ENCODE data around the gene HOXB5. TPM values are rescaled to one million over a fixed set of nuclear protein-coding genes. Genes with fewer than 3 reads are reported as not detected.

Gene HOXB5
- total RNA-seq, 5 donors from 2014 or later (not counting 1 experiment from before 2014, with no cell fraction given), result not detected

- Histone ChIP-seq H3K4me3 (ENCODE audit: control insufficient read depth in 1 of 2, extremely low read depth in 1 of 2, low read length in 1 of 2) (peak overlapping the region; percentile 53 to 81), H3K4me1 (ENCODE audit: control insufficient read depth in 1 of 2, extremely low read depth in 1 of 2, insufficient read depth in 2 of 2, low read length in 2 of 2) (peaks cover 20 to 69% of the 10 kb centered on the region in 2 experiments), H3K9me3 (no peaks in the 10 kb centered on the region), H3K27me3 (replicated peaks in 1 of 2; ENCODE audit: control insufficient read depth in 2 of 2, extremely low read depth in 1 of 2, insufficient read depth in 2 of 2, low read length in 1 of 2) (peaks cover 23 to 93% of the 10 kb centered on the region in 2 experiments), H3K36me3 (ENCODE audit: control insufficient read depth in 2 of 2, extremely low read depth in 1 of 2, insufficient read depth in 1 of 2, low read length in 1 of 2) (no peaks in the 10 kb centered on the region), H3K27ac (ENCODE audit: low read length) (no peak overlapping the region)
- ChIA-PET POLR2A (interaction anchor here in 1 of 2 donors (0.6 kb wide), 2 partner anchors 387 to 566 kb away, joined by 3 to 4 read pairs; no protein-coding TSS in a partner anchor), CTCF (interaction anchor here (0.5 to 1.0 kb wide), 14 partner anchors 9 to 409 kb away, joined by 3 to 10 read pairs (median 3); partner anchors contain the start of genes HOXB5 (in 1 of the 2), HOXB6 (in 1 of the 2) and HOXB9 (in 1 of the 2))
- DNase-seq, result peak in 17 of 35 experiments; percentile 28 to 73 (median 42)
- no peaks in the 10 kb centered on the region for H3K9me3 Mint-ChIP-seq
- peak overlapping the region; percentile 74 to 92 (median 82) for H3K4me3 Mint-ChIP-seq
- no peaks in the 10 kb centered on the region for H3K36me3 Mint-ChIP-seq
- H3K27ac Mint-ChIP-seq, result peak overlapping the region in 1 of 2 donors; percentile 65
- peak; percentile 65 to 77 (median 69) for ATAC-seq (replicated peaks in 1 of 4)
- peaks cover 64 to 80% of the 10 kb centered on the region in 2 donors for H3K27me3 Mint-ChIP-seq
- WGBS (ENCODE audit: insufficient coverage), result 2% methylated on average over 53 of the region's 67 CpGs
- peaks cover 39 to 55% (median 51%) of the 10 kb centered on the region in 3 donors for H3K4me1 Mint-ChIP-seq
Measured at GRCh38 chr17:48612854-48613691, 19.5 kb upstream of the HOXB5 start.

DNA sequence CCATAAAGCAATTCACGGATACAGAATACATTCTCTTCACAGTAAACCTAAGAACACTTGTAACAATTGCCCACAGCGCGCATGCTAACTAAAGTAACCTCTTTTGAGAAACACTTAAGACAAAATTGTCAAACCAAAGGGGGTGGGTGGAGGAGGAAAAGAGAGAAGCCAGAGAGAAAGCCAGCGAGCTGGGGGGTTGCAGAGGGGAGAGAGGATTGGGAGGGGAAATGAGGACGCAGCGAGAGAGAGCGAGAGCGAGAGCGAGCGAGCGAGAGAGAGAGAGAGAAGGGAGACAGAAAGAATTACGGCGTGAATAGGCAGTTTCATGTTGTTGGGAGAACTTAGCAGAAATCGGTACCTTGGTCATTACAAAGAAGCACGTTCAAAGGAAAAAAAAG lies 18.9 kb upstream of the HOXB5 start:
- Mint-ChIP-seq H3K36me3 (no peaks in the 10 kb centered on the region), H3K9me3 (no peaks in the 10 kb centered on the region), H3K27ac (peak overlapping the region in 1 of 2 donors; percentile 65), H3K27me3 (peaks cover 65 to 81% of the 10 kb centered on the region in 2 donors), H3K4me3 (peak overlapping the region; percentile 74 to 92 (median 82)), H3K4me1 (peaks cover 37 to 53% (median 48%) of the 10 kb centered on the region in 3 donors)
- H3K4me3 ChIP-seq (ENCODE audit: control insufficient read depth in 1 of 2, extremely low read depth in 1 of 2, low read length in 1 of 2), result peak overlapping the region; percentile 53 to 81
- peaks cover 22 to 92% of the 10 kb centered on the region in 2 experiments for H3K27me3 ChIP-seq (replicated peaks in 1 of 2; ENCODE audit: control insufficient read depth in 2 of 2, extremely low read depth in 1 of 2, insufficient read depth in 2 of 2, low read length in 1 of 2)
- CTCF ChIA-PET, result interaction anchor here (0.5 to 1.0 kb wide), 11 partner anchors 8 to 408 kb away, joined by 3 to 10 read pairs (median 4); partner anchors contain the start of genes HOXB5 (in 1 of the 2), HOXB6 (in 1 of the 2) and HOXB9 (in 1 of the 2)
- POLR2A ChIA-PET, result interaction anchor here in 1 of 2 donors (0.6 kb wide), 1 partner anchor 388 kb away, joined by 4 read pairs; no protein-coding TSS in a partner anchor
- DNase-seq (peak in 1 of 35 experiments; percentile 40), ATAC-seq (replicated peaks in 1 of 4) (peak in 2 of 4 experiments; percentile 10 to 23)
- no peaks in the 10 kb centered on the region for H3K9me3 ChIP-seq
- H3K27ac ChIP-seq (ENCODE audit: low read length), result no peak overlapping the region
- no peaks in the 10 kb centered on the region for H3K36me3 ChIP-seq (ENCODE audit: control insufficient read depth in 2 of 2, extremely low read depth in 1 of 2, insufficient read depth in 1 of 2, low read length in 1 of 2)
- peaks cover 20 to 64% of the 10 kb centered on the region in 2 experiments for H3K4me1 ChIP-seq (ENCODE audit: control insufficient read depth in 1 of 2, extremely low read depth in 1 of 2, insufficient read depth in 2 of 2, low read length in 2 of 2)
- 1% methylated on average over 11 of the region's 15 CpGs for WGBS (ENCODE audit: insufficient coverage)

GRCh38 chr17:48611681-48612455 lies 18.3 kb upstream of the HOXB5 start:
- ATAC-seq (replicated peaks in 1 of 4), result peak in 1 of 4 experiments; percentile 18

GRCh38 chr17:48611213-48611612 lies 17.6 kb upstream of the HOXB5 start:
- peaks cover 25 to 91% of the 10 kb centered on the region in 2 experiments for H3K27me3 ChIP-seq (replicated peaks in 1 of 2; ENCODE audit: control insufficient read depth in 2 of 2, extremely low read depth in 1 of 2, insufficient read depth in 2 of 2, low read length in 1 of 2)
- ChIA-PET POLR2A (no interaction called here), CTCF (no interaction called here)
- H3K4me1 Mint-ChIP-seq, result peaks cover 32 to 45% (median 43%) of the 10 kb centered on the region in 3 donors
- DNase-seq (no peak), ATAC-seq (replicated peaks in 1 of 4) (no peak)
- no peaks in the 10 kb centered on the region for H3K36me3 ChIP-seq (ENCODE audit: control insufficient read depth in 2 of 2, extremely low read depth in 1 of 2, insufficient read depth in 1 of 2, low read length in 1 of 2)
- peak overlapping the region; percentile 81 to 89 for H3K4me3 ChIP-seq (ENCODE audit: control insufficient read depth in 1 of 2, extremely low read depth in 1 of 2, low read length in 1 of 2)
- WGBS (ENCODE audit: insufficient coverage), result under 1% methylated on average over 10 of the region's 22 CpGs
- peak overlapping the region; percentile 87 to 93 (median 92) for H3K4me3 Mint-ChIP-seq
- H3K4me1 ChIP-seq (ENCODE audit: control insufficient read depth in 1 of 2, extremely low read depth in 1 of 2, insufficient read depth in 2 of 2, low read length in 2 of 2), result peaks cover 20 to 64% of the 10 kb centered on the region in 2 experiments
- peaks cover 68 to 79% of the 10 kb centered on the region in 2 donors for H3K27me3 Mint-ChIP-seq
- H3K36me3 Mint-ChIP-seq, result no peaks in the 10 kb centered on the region
- peak overlapping the region; percentile 52 to 59 for H3K27ac Mint-ChIP-seq
- H3K9me3 ChIP-seq, result no peaks in the 10 kb centered on the region
- no peak overlapping the region for H3K27ac ChIP-seq (ENCODE audit: low read length)
- no peaks in the 10 kb centered on the region for H3K9me3 Mint-ChIP-seq

More at GRCh38 chr17:48611681-48612455, 18.3 kb upstream of the HOXB5 start:
- WGBS (ENCODE audit: insufficient coverage), result 2% methylated on average over 21 of the region's 36 CpGs
- peaks cover 65 to 80% of the 10 kb centered on the region in 2 donors for H3K27me3 Mint-ChIP-seq
- no peaks in the 10 kb centered on the region for H3K9me3 Mint-ChIP-seq
- H3K27ac Mint-ChIP-seq, result no peak overlapping the region
- peak overlapping the region; percentile 87 to 93 (median 92) for H3K4me3 Mint-ChIP-seq
- no peaks in the 10 kb centered on the region for H3K36me3 ChIP-seq (ENCODE audit: control insufficient read depth in 2 of 2, extremely low read depth in 1 of 2, insufficient read depth in 1 of 2, low read length in 1 of 2)
- H3K9me3 ChIP-seq, result no peaks in the 10 kb centered on the region
- no peak overlapping the region for H3K27ac ChIP-seq (ENCODE audit: low read length)
- peaks cover 32 to 47% (median 43%) of the 10 kb centered on the region in 3 donors for H3K4me1 Mint-ChIP-seq
- peak overlapping the region; percentile 59 to 81 for H3K4me3 ChIP-seq (ENCODE audit: control insufficient read depth in 1 of 2, extremely low read depth in 1 of 2, low read length in 1 of 2)
- peaks cover 22 to 91% of the 10 kb centered on the region in 2 experiments for H3K27me3 ChIP-seq (replicated peaks in 1 of 2; ENCODE audit: control insufficient read depth in 2 of 2, extremely low read depth in 1 of 2, insufficient read depth in 2 of 2, low read length in 1 of 2)
- ChIA-PET POLR2A (no interaction called here), CTCF (interaction anchor here in 1 of 2 donors (0.6 kb wide), 1 partner anchor 330 kb away, joined by 10 read pairs; no protein-coding TSS in a partner anchor)
- peaks cover 20 to 64% of the 10 kb centered on the region in 2 experiments for H3K4me1 ChIP-seq (ENCODE audit: control insufficient read depth in 1 of 2, extremely low read depth in 1 of 2, insufficient read depth in 2 of 2, low read length in 2 of 2)
- peak in 1 of 35 experiments; percentile 41 for DNase-seq
- no peaks in the 10 kb centered on the region for H3K36me3 Mint-ChIP-seq

DNA sequence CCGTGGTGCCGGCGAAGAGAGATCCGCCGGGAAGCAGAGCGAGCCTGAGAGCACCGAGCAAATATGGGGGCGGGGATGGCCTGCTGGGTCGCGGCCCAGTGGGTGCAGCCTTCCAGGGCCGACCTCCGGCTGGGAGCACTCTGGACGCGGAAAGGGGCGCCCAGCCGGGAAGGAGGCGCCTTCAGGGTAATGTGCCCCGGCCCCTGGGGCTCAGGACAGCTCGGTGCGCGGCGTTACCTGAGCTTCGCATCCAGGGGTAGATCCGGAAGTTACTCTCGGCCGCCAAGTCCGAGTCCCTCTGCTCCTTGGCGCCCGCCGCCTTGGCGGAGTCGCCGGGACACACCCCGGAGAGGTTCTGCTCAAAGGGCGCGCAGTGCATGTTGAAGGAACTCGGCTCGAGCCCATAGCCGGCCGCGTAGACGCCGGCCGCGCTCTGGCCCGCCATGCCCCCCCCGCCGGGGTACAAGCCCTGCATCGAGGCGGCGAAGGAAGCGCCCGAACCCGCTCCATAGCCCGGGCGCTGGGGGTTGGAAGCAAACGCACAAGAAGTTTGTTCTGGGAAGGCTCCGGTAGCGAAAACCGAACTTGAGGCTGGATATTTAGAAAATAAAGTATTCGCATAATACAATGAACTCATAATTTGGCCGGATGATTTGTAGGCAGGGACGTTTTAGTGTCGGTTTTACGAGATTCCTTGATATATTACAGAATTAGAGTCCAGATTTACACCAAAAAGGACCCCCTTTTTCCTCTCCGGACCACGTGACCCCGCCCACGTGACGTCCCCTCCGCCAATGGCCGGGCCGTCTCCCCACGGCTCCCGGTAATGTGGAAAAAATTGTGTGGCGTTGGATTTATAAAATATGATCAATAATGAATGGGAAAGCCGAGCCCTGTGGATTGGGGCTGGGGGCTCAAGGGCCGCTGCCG lies 17.0 kb upstream of the HOXB5 start, which contains the start of gene HOXB7:
TSS of gene HOXB7 (minus strand) at position 736 of the 930 bp plus-strand sequence. CDS start at position 637, 99 bp downstream.
- peak; percentile 28 to 43 (median 36) for ATAC-seq (replicated peaks in 1 of 4)
- ChIA-PET POLR2A (no interaction called here), CTCF (interaction anchor here in 1 of 2 donors (0.6 kb wide), 2 partner anchors 9 to 731 kb away, joined by 3 read pairs; no protein-coding TSS in a partner anchor)
- WGBS (ENCODE audit: insufficient coverage), result under 1% methylated on average over 55 of the region's 79 CpGs
- Mint-ChIP-seq H3K4me3 (peak within 1 kb of the TSS; percentile 87 to 93 (median 92)), H3K36me3 (no peaks in the 10 kb centered on the region), H3K27ac (peak within 1 kb of the TSS; percentile 52 to 59), H3K4me1 (peaks cover 32 to 45% (median 40%) of the 10 kb centered on the region in 3 donors), H3K9me3 (no peaks in the 10 kb centered on the region), H3K27me3 (peaks cover 66 to 77% of the 10 kb centered on the region in 2 donors)
- Histone ChIP-seq H3K4me3 (ENCODE audit: control insufficient read depth in 1 of 2, extremely low read depth in 1 of 2, low read length in 1 of 2) (peak within 1 kb of the TSS; percentile 81 to 89), H3K27me3 (replicated peaks in 1 of 2; ENCODE audit: control insufficient read depth in 2 of 2, extremely low read depth in 1 of 2, insufficient read depth in 2 of 2, low read length in 1 of 2) (peaks cover 29 to 89% of the 10 kb centered on the region in 2 experiments), H3K27ac (ENCODE audit: low read length) (no peak within 1 kb of the TSS), H3K9me3 (no peaks in the 10 kb centered on the region), H3K36me3 (ENCODE audit: control insufficient read depth in 2 of 2, extremely low read depth in 1 of 2, insufficient read depth in 1 of 2, low read length in 1 of 2) (no peaks in the 10 kb centered on the region), H3K4me1 (ENCODE audit: control insufficient read depth in 1 of 2, extremely low read depth in 1 of 2, insufficient read depth in 2 of 2, low read length in 2 of 2) (peaks cover 20 to 60% of the 10 kb centered on the region in 2 experiments)
- peak in 18 of 35 experiments; percentile 33 to 70 (median 48) for DNase-seq

All from T-cell (primary cell).